Fibroblast of skin of left quadriceps (primary cell): ENCODE measurements around the gene ZNF384.

Source experiments
- DNase-seq, 2 experiments: peaks; one replicate each; pipeline ENCODE4 v3.0.0-alpha.2; 2013; ENCODE audit warnings: low read depth in 2 of 2

Gene ZNF384

GRCh38 chr12:6620885-6621274, 68.3 kb downstream of the ZNF384 start:
- no peak for DNase-seq

GRCh38 chr12:6620137-6620884, 68.9 kb downstream of the ZNF384 start:
- no peak for DNase-seq

GRCh38 chr12:6618483-6619225, 70.5 kb downstream of the ZNF384 start:
- no peak for DNase-seq
